ENCODE data around the gene GIMAP8. TPM values are rescaled to one million over a fixed set of nuclear protein-coding genes. Genes with fewer than 3 reads are reported as not detected.
"Not testable (repeated sequence)": the region's sequence is repeated elsewhere in the genome, so short reads cannot be mapped to it uniquely, and the experiment has no call there.

GIMAP8 gene
- total RNA-seq, 6 experiments from 2014 or later, result 2.7 to 10.0 (median 6.2) TPM

- TF ChIP-seq POLR2A (IDR thresholded peaks at IDR 0.05), result no peak
- TF ChIP-seq, protein P1, sequence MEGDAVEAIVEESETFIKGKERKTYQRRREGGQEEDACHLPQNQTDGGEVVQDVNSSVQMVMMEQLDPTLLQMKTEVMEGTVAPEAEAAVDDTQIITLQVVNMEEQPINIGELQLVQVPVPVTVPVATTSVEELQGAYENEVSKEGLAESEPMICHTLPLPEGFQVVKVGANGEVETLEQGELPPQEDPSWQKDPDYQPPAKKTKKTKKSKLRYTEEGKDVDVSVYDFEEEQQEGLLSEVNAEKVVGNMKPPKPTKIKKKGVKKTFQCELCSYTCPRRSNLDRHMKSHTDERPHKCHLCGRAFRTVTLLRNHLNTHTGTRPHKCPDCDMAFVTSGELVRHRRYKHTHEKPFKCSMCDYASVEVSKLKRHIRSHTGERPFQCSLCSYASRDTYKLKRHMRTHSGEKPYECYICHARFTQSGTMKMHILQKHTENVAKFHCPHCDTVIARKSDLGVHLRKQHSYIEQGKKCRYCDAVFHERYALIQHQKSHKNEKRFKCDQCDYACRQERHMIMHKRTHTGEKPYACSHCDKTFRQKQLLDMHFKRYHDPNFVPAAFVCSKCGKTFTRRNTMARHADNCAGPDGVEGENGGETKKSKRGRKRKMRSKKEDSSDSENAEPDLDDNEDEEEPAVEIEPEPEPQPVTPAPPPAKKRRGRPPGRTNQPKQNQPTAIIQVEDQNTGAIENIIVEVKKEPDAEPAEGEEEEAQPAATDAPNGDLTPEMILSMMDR (IDR thresholded peaks at IDR 0.05), result no peak
- Histone ChIP-seq H3K4me1 (no peaks in the 10 kb centered on the region), H3K4me3 (peak overlapping the region; percentile 29 to 44 (median 40)), H3K27ac (peak overlapping the region; percentile 52 to 83 (median 56)), H3K36me3 (no peaks in the 10 kb centered on the region), H3K9me3 (no peaks in the 10 kb centered on the region), H3K27me3 (no peaks in the 10 kb centered on the region)
- ATAC-seq, result peak; percentile 25 to 44 (median 32)
- intact Hi-C loops (cut with DNase I), result no loop called here
- no peak for DNase-seq
- 50% methylated on average over 11 of the region's 11 CpGs for WGBS (ENCODE audit: insufficient coverage, low coverage, low lambda C conversion rate, missing lambda C conversion rate)
These were observed 65.1 kb downstream of the GIMAP8 start for GRCh38 chr7:150515248-150516147.

DNA sequence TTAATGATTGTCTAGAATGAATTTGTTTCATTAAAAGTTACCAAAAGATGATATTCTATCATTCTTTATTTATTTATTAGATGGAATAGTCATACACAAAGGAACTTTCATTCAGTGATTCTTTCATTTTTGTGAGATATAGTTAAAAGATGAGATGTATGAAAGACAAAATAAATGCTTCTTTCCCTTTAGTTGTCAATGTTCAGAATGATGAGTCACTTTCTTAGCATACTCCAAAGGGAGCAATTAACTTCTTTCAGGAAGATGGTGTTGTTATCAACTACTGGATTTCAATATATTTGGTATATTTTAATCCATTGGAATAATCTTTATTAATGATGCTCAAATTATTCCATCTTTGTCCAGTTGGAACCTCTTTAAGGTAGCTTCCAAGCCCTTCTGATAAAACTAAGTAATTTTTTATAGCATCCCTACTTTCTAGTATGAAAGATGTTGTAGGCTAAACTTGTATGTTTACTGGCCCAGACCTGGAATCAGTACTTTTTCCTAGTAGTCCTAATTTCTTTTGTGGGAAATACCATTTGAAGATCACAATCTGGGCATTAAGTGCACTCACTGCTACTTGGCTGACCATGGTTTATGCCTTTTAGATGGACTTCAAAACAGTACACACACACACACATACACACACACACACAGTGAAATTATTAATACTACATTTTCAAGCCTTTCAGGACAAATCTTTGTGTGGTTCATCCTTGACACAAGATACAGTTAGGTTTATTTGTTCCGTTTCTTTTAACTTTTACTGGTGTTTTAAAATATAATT lies 66.7 kb downstream of the GIMAP8 start:
- TF ChIP-seq, protein P1 (IDR thresholded peaks at IDR 0.05), result no peak
- no peak for TF ChIP-seq POLR2A (IDR thresholded peaks at IDR 0.05)

DNA sequence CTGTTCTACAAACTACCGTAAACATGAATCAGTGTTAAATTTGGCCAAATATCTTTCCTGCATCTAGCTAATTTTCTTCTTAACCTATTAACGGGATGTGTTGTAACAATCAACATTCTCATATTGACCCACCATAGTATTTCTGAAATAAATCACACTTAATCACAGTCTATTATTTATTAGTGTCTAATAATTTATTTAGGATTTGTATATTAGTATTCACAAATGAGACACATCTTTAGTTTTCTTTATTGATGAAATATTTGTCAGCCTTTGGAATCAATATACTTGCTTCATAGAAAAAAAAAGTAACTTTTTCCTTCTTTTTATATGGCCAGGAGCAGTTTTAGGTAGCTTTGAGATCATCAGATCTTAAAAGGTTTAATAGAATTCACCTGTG lies 68.9 kb downstream of the GIMAP8 start:
- H3K4me1 ChIP-seq, result no peaks in the 10 kb centered on the region
- peak overlapping the region in 1 of 3 donors; percentile 2 for H3K27ac ChIP-seq
- DNase-seq (no peak), ATAC-seq (no peak)
- peak overlapping the region in 2 of 3 donors; percentile 6 to 44 for H3K4me3 ChIP-seq
- no peaks in the 10 kb centered on the region for H3K36me3 ChIP-seq
- H3K27me3 ChIP-seq, result no peaks in the 10 kb centered on the region
- TF ChIP-seq, protein P1 (IDR thresholded peaks at IDR 0.05), result no peak
- no peak for TF ChIP-seq POLR2A (IDR thresholded peaks at IDR 0.05)
- intact Hi-C loops (cut with DNase I), result no loop called here
- 62% methylated on average over 2 of the region's 2 CpGs for WGBS (ENCODE audit: insufficient coverage, low coverage, low lambda C conversion rate, missing lambda C conversion rate)
- no peaks in the 10 kb centered on the region for H3K9me3 ChIP-seq

More for the DNA sequence above, 66.7 kb downstream of the GIMAP8 start:
- H3K9me3 ChIP-seq, result no peaks in the 10 kb centered on the region
- H3K4me1 ChIP-seq, result no peaks in the 10 kb centered on the region
- peak overlapping the region in 2 of 3 donors; percentile 56 to 83 for H3K27ac ChIP-seq
- intact Hi-C loops (cut with DNase I), result no loop called here
- H3K36me3 ChIP-seq, result no peaks in the 10 kb centered on the region
- no peaks in the 10 kb centered on the region for H3K27me3 ChIP-seq
- ATAC-seq (peak in 2 of 4 donors; percentile 16 to 20), DNase-seq (no peak)
- WGBS (ENCODE audit: insufficient coverage, low coverage, low lambda C conversion rate, missing lambda C conversion rate), result 46% methylated on average over 1 of the region's 1 CpG
- H3K4me3 ChIP-seq, result peak overlapping the region; percentile 29 to 44 (median 40)

DNA sequence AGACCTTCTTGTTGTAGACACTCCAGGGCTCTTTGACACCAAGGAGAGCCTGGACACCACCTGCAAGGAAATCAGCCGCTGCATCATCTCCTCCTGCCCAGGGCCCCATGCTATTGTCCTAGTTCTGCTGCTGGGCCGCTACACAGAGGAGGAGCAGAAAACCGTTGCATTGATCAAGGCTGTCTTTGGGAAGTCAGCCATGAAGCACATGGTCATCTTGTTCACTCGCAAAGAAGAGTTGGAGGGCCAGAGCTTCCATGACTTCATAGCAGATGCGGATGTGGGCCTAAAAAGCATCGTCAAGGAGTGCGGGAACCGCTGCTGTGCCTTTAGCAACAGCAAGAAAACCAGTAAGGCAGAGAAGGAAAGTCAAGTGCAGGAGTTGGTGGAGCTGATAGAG lies 69.7 kb downstream of the GIMAP8 start:
- no peak for TF ChIP-seq POLR2A (IDR thresholded peaks at IDR 0.05)
- TF ChIP-seq, protein P1 (IDR thresholded peaks at IDR 0.05), result no peak
- intact Hi-C loops (cut with DNase I), result no loop called here
- Histone ChIP-seq H3K36me3 (no peaks in the 10 kb centered on the region), H3K4me1 (no peaks in the 10 kb centered on the region), H3K9me3 (no peaks in the 10 kb centered on the region), H3K4me3 (no peak overlapping the region), H3K27ac (peak overlapping the region in 1 of 3 donors; percentile 2), H3K27me3 (no peaks in the 10 kb centered on the region)
- no peak for DNase-seq
- no peak for ATAC-seq
- 51% methylated on average over 7 of the region's 8 CpGs for WGBS (ENCODE audit: insufficient coverage, low coverage, low lambda C conversion rate, missing lambda C conversion rate)

DNA sequence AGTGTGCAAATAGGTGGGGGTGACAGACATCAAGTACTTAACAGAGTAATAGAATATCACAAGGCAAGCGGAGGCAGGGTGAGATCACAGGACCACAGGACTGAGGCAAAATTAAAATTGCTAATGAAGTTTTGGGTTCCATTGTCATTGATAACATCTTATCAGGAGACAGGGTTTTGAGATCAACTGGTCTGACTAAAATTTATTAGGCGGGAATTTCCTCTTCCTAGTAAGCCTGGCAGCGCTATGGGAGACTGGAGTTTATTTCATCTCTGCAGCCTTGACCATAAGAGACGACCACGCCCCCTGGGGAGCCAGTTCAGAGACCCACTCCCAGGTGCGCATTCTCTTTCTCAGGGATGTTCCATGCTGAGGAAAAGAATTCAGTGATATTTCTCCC lies 72.5 kb downstream of the GIMAP8 start:
- H3K4me1 ChIP-seq; DNase-seq; H3K9me3 ChIP-seq; H3K4me3 ChIP-seq; H3K36me3 ChIP-seq; intact Hi-C loops (cut with DNase I); H3K27ac ChIP-seq; ATAC-seq; H3K27me3 ChIP-seq: not testable (repeated sequence)
- 0% methylated on average over 1 of the region's 6 CpGs for WGBS (ENCODE audit: insufficient coverage, low coverage, low lambda C conversion rate, missing lambda C conversion rate)
